Measurements from ENCODE around the gene DYRK3. TPM values are rescaled to one million over a fixed set of nuclear protein-coding genes. Genes with fewer than 3 reads are reported as not detected.

DYRK3 gene
- total RNA-seq, 4 donors from 2014 or later: 0.85 to 1.8 (median 1.0) TPM

- Histone ChIP-seq H3K27me3 (no peaks in the 10 kb centered on the region), H3K4me1 (peaks cover 98 to 100% of the 10 kb centered on the region in 2 donors), H3K4me3 (no peak overlapping the region), H3K36me3 (no peaks in the 10 kb centered on the region), H3K9me3 (no peaks in the 10 kb centered on the region), H3K27ac (peak overlapping the region; percentile 93 to 98 (median 96))
- in situ Hi-C loops (cut with MboI; ENCODE audit: low sequenced_read_pairs in 4 of 4): loop anchor here in 1 of 4 donors (25.0 kb wide), 1 partner anchor 1117 kb away; no protein-coding TSS in a partner anchor
- no peak for TF ChIP-seq CTCF (IDR thresholded peaks at IDR 0.05 in 4 of 5, conservative IDR thresholded peaks at IDR 0.05 in 1 of 5)
- TF ChIP-seq POLR2A (IDR thresholded peaks at IDR 0.05): no peak
- ATAC-seq: no peak
- intact Hi-C loops (cut with DNase I; ENCODE audit: low total_unique reads): loop anchor here (10.0 kb wide), 1 partner anchor 1119 kb away; no protein-coding TSS in a partner anchor
- no peak for DNase-seq
Measured at GRCh38 chr1:206695733-206696132, 60.4 kb downstream of the DYRK3 start.

DNA sequence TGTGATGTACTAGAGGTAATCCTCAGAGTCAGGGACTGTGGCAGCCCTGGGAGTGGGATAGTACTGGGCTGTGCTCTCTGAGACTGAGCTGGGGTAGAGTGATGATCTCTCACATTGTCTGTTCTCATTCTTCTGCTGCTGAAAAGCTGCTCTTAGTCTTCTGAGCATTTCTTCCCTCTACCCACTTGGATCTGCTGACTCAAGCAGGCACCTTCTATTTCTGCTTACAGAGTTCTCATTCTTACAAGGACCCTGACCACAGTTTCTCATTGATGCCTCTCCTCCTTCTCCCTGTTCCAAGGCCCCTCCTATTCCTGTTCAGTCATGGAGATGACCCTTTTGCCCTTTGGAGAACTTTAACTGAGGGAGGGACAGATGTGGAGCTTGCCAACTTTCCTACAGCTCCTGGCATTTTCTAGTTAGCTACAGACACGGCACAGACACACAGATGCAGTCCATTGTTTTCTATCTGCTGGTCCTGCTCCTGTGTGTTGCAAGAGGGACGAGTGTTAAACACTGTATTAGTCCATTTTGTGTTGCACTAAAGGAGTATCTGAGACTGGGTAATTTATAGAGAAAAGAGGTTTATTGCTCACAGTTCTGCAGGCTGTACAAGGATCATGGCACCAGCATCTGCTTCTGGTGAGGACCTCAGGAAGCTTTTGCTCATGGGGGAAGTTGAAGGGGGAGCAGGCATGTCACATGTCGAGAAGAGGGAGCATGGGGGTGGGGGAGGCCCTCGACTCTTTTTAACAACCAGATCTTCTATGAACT is 61.7 kb downstream of the DYRK3 start:
- no peaks in the 10 kb centered on the region for H3K36me3 ChIP-seq
- DNase-seq (no peak), ATAC-seq (no peak)
- TF ChIP-seq CTCF (IDR thresholded peaks at IDR 0.05 in 4 of 5, conservative IDR thresholded peaks at IDR 0.05 in 1 of 5) (no peak), POLR2A (IDR thresholded peaks at IDR 0.05) (no peak)
- in situ Hi-C loops (cut with MboI; ENCODE audit: low sequenced_read_pairs in 4 of 4) (loop anchor here in 1 of 4 donors (25.0 kb wide), 1 partner anchor 1115 kb away; no protein-coding TSS in a partner anchor), intact Hi-C loops (cut with DNase I; ENCODE audit: low total_unique reads) (loop anchor here (10.0 kb wide), 1 partner anchor 1118 kb away; no protein-coding TSS in a partner anchor)
- peak overlapping the region; percentile 93 to 98 (median 96) for H3K27ac ChIP-seq
- no peaks in the 10 kb centered on the region for H3K9me3 ChIP-seq
- peaks cover 98 to 100% of the 10 kb centered on the region in 2 donors for H3K4me1 ChIP-seq
- no peaks in the 10 kb centered on the region for H3K27me3 ChIP-seq
- no peak overlapping the region for H3K4me3 ChIP-seq

DNA sequence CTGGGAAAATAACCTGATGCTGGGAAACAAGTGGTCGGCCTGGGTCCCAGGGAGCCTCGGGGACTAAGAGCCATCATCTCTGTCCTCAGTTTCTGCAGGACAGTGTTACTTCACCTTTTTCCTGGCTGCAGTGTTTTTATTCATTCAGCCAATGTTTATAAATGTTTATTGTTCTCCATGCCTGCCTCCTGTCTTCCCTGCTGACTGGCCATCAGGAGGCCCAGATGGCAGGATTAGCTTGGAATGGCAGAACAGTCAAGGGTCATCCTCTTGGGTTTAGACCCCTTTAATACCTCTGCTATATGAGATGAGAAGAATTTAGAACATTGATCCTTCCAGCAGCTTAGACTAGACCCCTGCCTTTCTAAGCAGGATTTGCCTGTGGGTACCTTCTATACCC is 62.7 kb downstream of the DYRK3 start:
- intact Hi-C loops (cut with DNase I; ENCODE audit: low total_unique reads) (loop anchor here (10.0 kb wide), 1 partner anchor 1117 kb away; no protein-coding TSS in a partner anchor), in situ Hi-C loops (cut with MboI; ENCODE audit: low sequenced_read_pairs in 4 of 4) (loop anchor here in 1 of 4 donors (25.0 kb wide), 1 partner anchor 1114 kb away; no protein-coding TSS in a partner anchor)
- Histone ChIP-seq H3K27ac (peak overlapping the region; percentile 93 to 98 (median 96)), H3K36me3 (no peaks in the 10 kb centered on the region), H3K9me3 (no peaks in the 10 kb centered on the region), H3K4me1 (peaks cover 98 to 100% of the 10 kb centered on the region in 2 donors), H3K4me3 (no peak overlapping the region), H3K27me3 (no peaks in the 10 kb centered on the region)
- TF ChIP-seq POLR2A (IDR thresholded peaks at IDR 0.05) (no peak), CTCF (IDR thresholded peaks at IDR 0.05 in 4 of 5, conservative IDR thresholded peaks at IDR 0.05 in 1 of 5) (no peak)
- ATAC-seq: no peak
- DNase-seq: no peak

Other genes starting within 250 kb of the DYRK3 start
- gene IKBKE, start 165.1 kb upstream of the DYRK3 start, total RNA-seq: 1 to 10 TPM in 1 of 4 donors, under 1 TPM in 2, not detected in 1; 0.81 to 1.1 (median 0.84) TPM
- 10 to 100 TPM in 2 of 4 donors, 1 to 10 TPM in 2; 5.9 to 15.9 (median 9.4) TPM for gene RASSF5, start 128.0 kb upstream of the DYRK3 start, total RNA-seq
- 10 to 100 TPM; 23.7 to 61.2 (median 38.6) TPM for gene EIF2D, start 23.1 kb upstream of the DYRK3 start, total RNA-seq
- gene MAPKAPK2, start 49.4 kb downstream of the DYRK3 start, total RNA-seq: 100 to 1,000 TPM; 115 to 207 (median 140) TPM
- not detected for gene IL19, start 135.2 kb downstream of the DYRK3 start, total RNA-seq
- gene IL10, start 137.0 kb downstream of the DYRK3 start, total RNA-seq: under 1 TPM; 0.26 to 0.61 (median 0.34) TPM
- not detected for gene IL20, start 230.1 kb downstream of the DYRK3 start, total RNA-seq